RWPE1 (cell line): ENCODE measurements around the gene DNAH2.

Experiments used
- CTCF ChIA-PET: fragments of 350-600 bp; sonication (Branson Sonifier 250); formaldehyde crosslinking; extraction: SDS; loops from one replicate; lab custom pipeline; 2021; lab: Yijun Ruan, JAX
- POLR2A ChIA-PET: fragments of 400-600 bp; formaldehyde crosslinking; extraction: SDS; loops from one replicate; lab custom pipeline; 2020; ENCODE audit warnings: antibody characterized with exemption; ENCODE audit not compliant: low non-redundant PET; lab: Yijun Ruan, JAX
- DNase-seq: peaks from one replicate; pipeline ENCODE4 v3.0.0; 2012; ENCODE audit warnings: low spot score
- H3K27ac ChIP-seq: fragments of 450-650 bp; 2 replicates; pipeline ENCODE4 v1.5.1; 2017
- TF ChIP-seq, protein P1 (sequence below): fragments of 450-650 bp; conservative IDR thresholded peaks from 2 replicates; pipeline ENCODE4 v1.5.1; 2017; ENCODE audit warnings: low read depth, mild to moderate bottlenecking

The DNAH2 gene

GRCh38 chr17:7882629-7883028 lies 165.1 kb downstream of the DNAH2 start:
- TF ChIP-seq, protein P1, sequence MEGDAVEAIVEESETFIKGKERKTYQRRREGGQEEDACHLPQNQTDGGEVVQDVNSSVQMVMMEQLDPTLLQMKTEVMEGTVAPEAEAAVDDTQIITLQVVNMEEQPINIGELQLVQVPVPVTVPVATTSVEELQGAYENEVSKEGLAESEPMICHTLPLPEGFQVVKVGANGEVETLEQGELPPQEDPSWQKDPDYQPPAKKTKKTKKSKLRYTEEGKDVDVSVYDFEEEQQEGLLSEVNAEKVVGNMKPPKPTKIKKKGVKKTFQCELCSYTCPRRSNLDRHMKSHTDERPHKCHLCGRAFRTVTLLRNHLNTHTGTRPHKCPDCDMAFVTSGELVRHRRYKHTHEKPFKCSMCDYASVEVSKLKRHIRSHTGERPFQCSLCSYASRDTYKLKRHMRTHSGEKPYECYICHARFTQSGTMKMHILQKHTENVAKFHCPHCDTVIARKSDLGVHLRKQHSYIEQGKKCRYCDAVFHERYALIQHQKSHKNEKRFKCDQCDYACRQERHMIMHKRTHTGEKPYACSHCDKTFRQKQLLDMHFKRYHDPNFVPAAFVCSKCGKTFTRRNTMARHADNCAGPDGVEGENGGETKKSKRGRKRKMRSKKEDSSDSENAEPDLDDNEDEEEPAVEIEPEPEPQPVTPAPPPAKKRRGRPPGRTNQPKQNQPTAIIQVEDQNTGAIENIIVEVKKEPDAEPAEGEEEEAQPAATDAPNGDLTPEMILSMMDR = no peak
- no peak overlapping the region for H3K27ac ChIP-seq
- ChIA-PET POLR2A (no interaction called here), CTCF (no interaction called here)
- DNase-seq = no peak
